Body of pancreas (tissue), 4 donors: Measurements from ENCODE around the gene SLC25A34. TPM values are rescaled to one million over a fixed set of nuclear protein-coding genes. Genes with fewer than 3 reads are reported as not detected.

Experiments
- ATAC-seq: fragments of 150-250 bp; one replicate; pipeline ENCODE4 v1.9.1; 2016
- DNase-seq, 4 donors: peaks; one replicate each; pipeline ENCODE4 v3.0.0-alpha.2; 2019
- H3K27ac ChIP-seq, 4 donors: fragments of 200-600 bp; sonication (generic); 1 replicate in 3 of 4; 2 replicates in 1 of 4; pipeline versions ENCODE4 v1.5.1 to v1.6.1; 2016 to 2019; ENCODE audit warnings: mild to moderate bottlenecking in 1 of 4, mixed read lengths in 1 of 4, moderate library complexity in 1 of 4
- H3K27me3 ChIP-seq, 2 donors: fragments of 200-600 bp; sonication (generic); one replicate each; pipeline ENCODE4 v1.6.0; 2016; ENCODE audit warnings: mild to moderate bottlenecking in 1 of 2
- H3K36me3 ChIP-seq, 2 donors: fragments of 200-600 bp; sonication (generic); replicated peaks in 1 of 2; 2 replicates each; pipeline ENCODE4 v1.5.1; 2016; ENCODE audit warnings: low read depth in 2 of 2; ENCODE audit not compliant: insufficient read depth in 1 of 2
- H3K4me1 ChIP-seq: fragments of 200-600 bp; sonication (generic); one replicate; pipeline ENCODE4 v1.6.0; 2016
- H3K4me3 ChIP-seq, 2 donors: fragments of 200-600 bp; sonication (generic); 1 replicate in 1 of 2; 2 replicates in 1 of 2; pipeline ENCODE4 v1.5.1; 2016 to 2019
- H3K9me3 ChIP-seq, 3 donors: fragments of 200-600 bp; sonication (generic); 1 replicate in 2 of 3; 2 replicates in 1 of 3; pipeline ENCODE4 v1.5.1; 2016
- POLR2A ChIP-seq, 3 donors: fragments of 450-650 bp; IDR thresholded peaks; one replicate each; pipeline ENCODE4 v1.6.1; 2016; ENCODE audit warnings: antibody characterized with exemption in 3 of 3, mild to moderate bottlenecking in 2 of 3
- WGBS, 2 donors: methylation state at CpG; one replicate each; pipeline ENCODE4 v1.1.5; 2017; 5-methylcytosine and 5-hydroxymethylcytosine counted together
- intact Hi-C: fragments of 100-400 bp; cut with DNase I; formaldehyde crosslinking; loops from one replicate; pipeline ENCODE4 v1.15.1; 2023
- total RNA-seq, 2 donors: library from RNA; depleted of rRNA; stranded (reverse); fragments of >200 nt; gene quantifications; one replicate each; pipeline ENCODE4 v1.1.0, GENCODE V29; 2016
- TF ChIP-seq, protein P1 (sequence below), 7 experiments: fragments of 450-650 bp in 4 of 7; fragments of 200-600 bp in 3 of 7; sonication (generic) in 3 of 7; IDR thresholded peaks; one replicate each; pipeline ENCODE4 v1.5.1; 2016 to 2019; ENCODE audit warnings: antibody characterized with exemption in 7 of 7

Gene SLC25A34
- total RNA-seq, 2 donors from 2014 or later: 5.7 to 6.9 TPM

DNA sequence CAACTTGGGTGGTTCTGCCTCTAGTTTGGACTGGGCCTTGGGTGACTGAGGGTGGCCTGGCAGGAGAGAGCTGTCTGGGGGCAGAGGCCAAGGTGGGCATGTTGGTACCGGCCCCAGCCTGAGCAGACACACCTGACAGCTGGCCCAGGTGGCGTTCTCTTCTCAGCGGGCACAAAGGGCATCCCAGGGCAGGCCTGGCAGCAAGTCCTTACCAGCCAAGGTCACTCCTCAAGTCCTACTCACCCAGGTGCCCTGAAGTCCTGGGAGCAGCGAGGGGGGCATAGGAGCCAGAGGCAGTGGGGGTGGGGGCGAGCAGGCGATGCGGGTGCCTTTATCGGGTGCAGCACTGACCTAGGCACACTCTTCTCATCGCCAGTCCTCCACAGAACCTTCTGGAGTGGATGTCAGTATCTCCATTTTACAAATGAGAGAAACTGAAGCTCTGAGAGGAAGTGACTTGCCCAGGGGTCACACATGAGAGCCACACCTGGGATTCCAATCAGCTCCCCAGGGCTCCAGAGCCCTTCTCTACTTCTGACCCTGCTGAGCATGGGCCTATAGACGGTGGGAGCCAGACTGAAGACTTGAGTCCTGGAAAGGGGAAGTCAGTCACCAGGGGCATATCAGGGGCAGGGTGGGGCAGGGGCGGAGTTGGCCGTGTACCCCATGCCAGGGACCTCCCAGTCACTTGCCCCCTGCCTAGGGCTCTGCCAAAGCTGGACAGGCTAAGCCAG lies 587 bp upstream of the SLC25A34 start:
- intact Hi-C loops: no loop called here
- Histone ChIP-seq H3K9me3 (no peaks in the 10 kb centered on the region), H3K36me3 (peaks cover 0 to 20% of the 10 kb centered on the region in 2 donors), H3K27me3 (no peaks in the 10 kb centered on the region), H3K4me1 (peaks cover 53% of the 10 kb centered on the region), H3K4me3 (no peak overlapping the region), H3K27ac (peak overlapping the region; percentile 79 to 99 (median 95))
- 15 to 17% methylated on average over 5 to 12 of the region's 12 CpGs for WGBS, 2 donors
- peak; percentile 73 to 89 (median 86) for DNase-seq
- peak; percentile 57 for ATAC-seq
- TF ChIP-seq, protein P1, sequence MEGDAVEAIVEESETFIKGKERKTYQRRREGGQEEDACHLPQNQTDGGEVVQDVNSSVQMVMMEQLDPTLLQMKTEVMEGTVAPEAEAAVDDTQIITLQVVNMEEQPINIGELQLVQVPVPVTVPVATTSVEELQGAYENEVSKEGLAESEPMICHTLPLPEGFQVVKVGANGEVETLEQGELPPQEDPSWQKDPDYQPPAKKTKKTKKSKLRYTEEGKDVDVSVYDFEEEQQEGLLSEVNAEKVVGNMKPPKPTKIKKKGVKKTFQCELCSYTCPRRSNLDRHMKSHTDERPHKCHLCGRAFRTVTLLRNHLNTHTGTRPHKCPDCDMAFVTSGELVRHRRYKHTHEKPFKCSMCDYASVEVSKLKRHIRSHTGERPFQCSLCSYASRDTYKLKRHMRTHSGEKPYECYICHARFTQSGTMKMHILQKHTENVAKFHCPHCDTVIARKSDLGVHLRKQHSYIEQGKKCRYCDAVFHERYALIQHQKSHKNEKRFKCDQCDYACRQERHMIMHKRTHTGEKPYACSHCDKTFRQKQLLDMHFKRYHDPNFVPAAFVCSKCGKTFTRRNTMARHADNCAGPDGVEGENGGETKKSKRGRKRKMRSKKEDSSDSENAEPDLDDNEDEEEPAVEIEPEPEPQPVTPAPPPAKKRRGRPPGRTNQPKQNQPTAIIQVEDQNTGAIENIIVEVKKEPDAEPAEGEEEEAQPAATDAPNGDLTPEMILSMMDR (IDR thresholded peaks at IDR 0.05): no peak

DNA sequence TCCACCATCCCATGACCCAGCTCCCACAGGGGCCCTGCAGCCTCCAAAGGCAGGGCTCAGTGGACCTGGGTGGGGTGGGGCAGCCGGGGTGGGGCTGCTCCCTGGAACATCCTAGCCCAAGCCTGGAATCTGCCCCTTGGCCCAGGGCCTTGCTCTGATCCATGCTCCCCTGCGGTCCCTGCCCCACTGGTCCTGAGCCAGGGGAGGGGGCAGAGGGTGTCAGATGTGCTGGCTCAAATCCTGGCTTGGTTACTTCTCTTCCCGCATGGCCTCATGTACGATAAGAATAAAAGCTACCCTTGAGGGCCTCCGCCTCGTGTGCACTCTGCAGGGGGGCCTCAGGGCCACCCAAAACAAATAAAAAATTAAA lies 819 bp downstream of the SLC25A34 start:
- Histone ChIP-seq H3K9me3 (no peaks in the 10 kb centered on the region), H3K27ac (peak overlapping the region; percentile 79 to 99 (median 95)), H3K4me1 (peaks cover 63% of the 10 kb centered on the region), H3K36me3 (peaks cover 0 to 11% of the 10 kb centered on the region in 2 donors), H3K27me3 (no peaks in the 10 kb centered on the region), H3K4me3 (no peak overlapping the region)
- 15 to 16% methylated on average over 5 of the region's 6 CpGs for whole genome bisulfite sequencing, 2 donors
- ATAC-seq: peak; percentile 15
- no peak for TF ChIP-seq POLR2A (IDR thresholded peaks at IDR 0.05)
- TF ChIP-seq, protein P1 (IDR thresholded peaks at IDR 0.05): no peak
- DNase-seq: peak; percentile 40 to 77 (median 63)
- intact Hi-C loops: no loop called here

DNA sequence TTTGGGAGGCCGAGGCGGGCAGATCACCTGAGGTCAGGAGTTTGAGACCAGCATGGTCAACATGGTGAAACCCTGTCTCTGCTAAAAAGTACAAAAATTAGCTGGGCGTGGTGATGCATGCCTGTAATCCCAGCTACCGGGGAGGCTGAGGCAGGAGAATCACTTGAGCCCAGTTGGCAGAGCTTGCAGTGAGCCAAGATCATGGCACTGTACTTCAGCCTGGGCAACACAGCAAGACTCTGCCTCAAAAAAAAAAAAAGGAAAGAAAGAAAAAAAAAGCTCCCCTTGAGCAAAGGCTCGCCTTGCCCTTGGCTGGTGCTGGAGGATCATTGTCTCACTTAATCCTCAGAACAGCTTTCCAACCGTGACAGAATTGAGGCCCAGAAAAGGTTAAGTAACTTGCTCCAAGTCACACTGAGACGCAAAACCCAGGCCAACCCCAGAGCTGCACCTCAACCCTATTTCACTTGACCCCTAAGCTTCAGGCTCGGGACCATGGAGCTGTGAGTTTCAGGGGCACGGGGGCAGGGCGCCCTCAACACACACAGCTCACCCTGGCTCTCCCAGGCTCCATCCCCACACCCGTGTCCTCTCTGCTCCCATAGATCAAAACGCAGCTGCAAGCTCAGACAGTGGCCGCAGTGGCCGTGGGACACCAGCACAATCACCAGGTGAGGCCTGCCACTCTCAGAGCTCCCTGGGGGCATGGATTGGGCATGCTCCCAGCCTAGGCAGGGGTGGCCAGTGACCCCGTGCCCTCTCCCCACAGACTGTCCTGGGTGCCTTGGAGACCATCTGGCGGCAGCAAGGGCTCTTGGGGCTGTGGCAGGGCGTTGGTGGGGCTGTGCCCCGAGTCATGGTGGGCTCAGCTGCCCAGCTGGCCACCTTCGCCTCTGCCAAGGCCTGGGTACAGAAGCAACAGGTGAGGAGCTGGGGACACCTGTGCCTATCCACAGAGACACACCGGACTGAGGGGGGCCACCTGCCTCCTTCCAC lies 1.6 kb downstream of the SLC25A34 start:
- Histone ChIP-seq H3K27ac (peak overlapping the region; percentile 79 to 99 (median 95)), H3K36me3 (peaks cover 0 to 5% of the 10 kb centered on the region in 2 donors), H3K4me3 (no peak overlapping the region), H3K4me1 (peaks cover 63% of the 10 kb centered on the region), H3K27me3 (no peaks in the 10 kb centered on the region), H3K9me3 (no peaks in the 10 kb centered on the region)
- intact Hi-C loops: no loop called here
- peak in 1 of 4 donors; percentile 46 for DNase-seq
- 53 to 61% methylated on average over 11 to 20 of the region's 20 CpGs for WGBS, 2 donors
- TF ChIP-seq, protein P1 (IDR thresholded peaks at IDR 0.05): no peak
- TF ChIP-seq POLR2A (IDR thresholded peaks at IDR 0.05): no peak
- no peak for ATAC-seq

DNA sequence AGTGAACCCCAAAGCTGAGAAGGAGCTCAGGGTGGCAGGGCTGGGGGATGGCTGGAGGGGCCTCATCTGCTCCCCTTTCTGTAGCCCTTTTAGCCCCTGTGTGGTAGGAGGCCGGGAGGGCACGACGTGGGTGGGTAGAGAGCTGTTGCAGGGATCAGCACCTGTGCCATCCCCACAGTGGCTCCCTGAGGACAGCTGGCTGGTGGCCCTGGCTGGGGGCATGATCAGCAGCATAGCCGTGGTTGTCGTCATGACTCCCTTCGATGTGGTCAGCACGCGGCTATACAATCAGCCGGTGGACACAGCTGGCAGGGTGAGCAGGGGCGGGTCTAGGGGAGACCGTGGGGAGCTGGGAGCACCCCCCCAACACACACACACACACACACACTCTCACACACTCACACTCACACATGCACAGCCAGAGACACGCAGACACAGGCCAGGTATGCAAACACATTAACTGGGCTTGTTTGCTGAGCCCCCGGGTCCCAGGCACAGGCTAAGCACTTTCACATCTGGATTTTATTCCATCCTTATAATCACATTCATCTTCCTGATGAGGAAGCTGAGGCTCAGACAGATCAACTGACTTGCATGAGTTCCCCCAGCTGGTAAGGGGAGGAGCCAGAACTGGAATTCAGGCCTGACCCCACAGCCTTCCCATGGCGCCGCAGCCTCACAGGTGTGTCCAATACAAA lies 2.5 kb downstream of the SLC25A34 start:
- H3K27me3 ChIP-seq: no peaks in the 10 kb centered on the region
- H3K4me1 ChIP-seq: peaks cover 63% of the 10 kb centered on the region
- no peaks in the 10 kb centered on the region for H3K9me3 ChIP-seq
- peak overlapping the region in 2 of 4 donors; percentile 18 to 99 for H3K27ac ChIP-seq
- TF ChIP-seq, protein P1 (IDR thresholded peaks at IDR 0.05): no peak
- TF ChIP-seq POLR2A (IDR thresholded peaks at IDR 0.05): no peak
- intact Hi-C loops: no loop called here
- no peak overlapping the region for H3K4me3 ChIP-seq
- ATAC-seq (no peak), DNase-seq (peak in 3 of 4 donors; percentile 59 to 65 (median 59))
- WGBS, 2 donors: 39 to 70% methylated on average over 4 to 15 of the region's 15 CpGs
- H3K36me3 ChIP-seq: peaks cover 0 to 5% of the 10 kb centered on the region in 2 donors
